ENCODE measurements around the gene RSL24D1.
A peak's percentile ranks its signal among the peaks of the same experiment; 100 is the strongest.

Gene RSL24D1

GRCh38 chr15:55196458-55197361, at the start of gene RSL24D1:
Gene RSL24D1, minus strand, starts transcription at chr15:55196941. Its CDS starts 51 bp downstream, at chr15:55196890.
- DNase-seq: peak; percentile 93

GRCh38 chr15:55245059-55245458, 48.3 kb upstream of the RSL24D1 start:
- DNase-seq: no peak

- DNase-seq: no peak
Measured at GRCh38 chr15:55241891-55242290, 45.1 kb upstream of the RSL24D1 start.

- DNase-seq: no peak
Measured at GRCh38 chr15:55241186-55241585, 44.4 kb upstream of the RSL24D1 start.

DNA sequence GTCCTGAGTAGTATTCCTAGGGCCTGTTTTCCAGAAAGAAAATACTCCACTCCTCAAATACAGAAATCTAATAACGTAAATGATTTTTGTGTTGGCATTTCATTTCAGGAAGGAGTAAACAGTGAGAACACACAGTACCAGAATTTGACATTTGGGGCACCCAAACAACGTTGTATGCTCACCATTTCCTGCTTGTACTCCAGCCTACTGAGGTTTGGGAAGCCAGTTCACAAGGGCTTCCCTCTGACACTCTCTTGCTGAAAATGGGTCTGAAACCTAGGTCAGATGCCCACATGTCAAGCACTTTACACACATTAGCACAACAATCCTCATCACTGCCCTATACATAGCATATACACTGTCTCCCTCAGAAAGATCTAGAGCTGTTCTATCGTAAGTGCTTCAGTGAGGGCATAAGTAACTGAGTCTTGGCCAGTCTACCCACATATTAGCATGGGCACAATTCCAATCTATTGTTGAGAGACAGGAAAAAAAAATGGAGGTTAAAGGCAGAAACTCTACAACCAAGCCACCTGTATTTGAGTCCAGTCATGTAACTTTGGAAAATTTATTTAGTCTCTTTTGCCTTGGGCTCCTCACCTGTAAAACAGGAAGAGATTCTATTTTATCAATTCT, 43.5 kb upstream of the RSL24D1 start:
- no peak for DNase-seq

GRCh38 chr15:55239440-55240124, 42.8 kb upstream of the RSL24D1 start:
- DNase-seq: no peak

- DNase-seq: no peak
Measured at GRCh38 chr15:55238877-55239276, 42.1 kb upstream of the RSL24D1 start.

DNA sequence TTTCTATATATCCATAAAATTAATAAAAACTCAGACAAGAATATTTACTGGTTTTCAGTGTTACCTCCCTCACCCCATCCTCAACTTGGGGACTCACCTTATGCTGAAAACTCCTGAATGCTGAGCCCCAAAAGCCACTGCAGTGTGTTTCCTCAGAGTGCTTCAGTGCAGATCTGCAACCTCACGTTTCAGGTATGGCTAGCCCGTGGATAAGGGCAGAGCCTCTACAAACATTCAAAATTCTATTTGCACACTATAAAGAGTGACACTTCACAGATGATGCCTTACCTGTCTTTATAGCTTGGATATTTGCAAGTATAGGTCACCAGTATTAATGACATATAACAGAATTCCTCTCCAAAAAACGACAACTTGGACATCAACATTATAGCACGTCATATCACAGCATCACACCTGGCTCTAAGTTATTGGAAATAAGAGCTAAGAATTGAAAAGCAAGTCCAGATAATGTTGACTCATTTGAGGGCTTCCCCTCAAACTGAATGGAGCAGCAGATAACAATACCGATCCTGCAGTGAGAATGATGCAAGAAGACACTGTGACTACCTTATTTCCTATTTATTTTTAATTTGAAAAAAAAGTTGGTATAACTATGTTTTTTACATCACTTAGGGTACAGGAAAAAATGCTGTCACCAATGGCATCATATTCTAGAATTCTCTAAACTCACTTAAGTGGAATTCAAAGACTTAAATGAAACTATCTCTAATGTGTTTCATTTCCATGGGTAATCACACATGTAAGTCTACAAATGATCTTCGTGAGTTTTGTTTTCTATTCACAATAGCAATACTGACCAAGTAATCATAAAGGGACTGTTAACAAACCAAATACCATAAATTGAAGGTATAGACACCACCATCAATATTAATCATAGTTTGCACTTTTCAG, 40.7 kb upstream of the RSL24D1 start:
- no peak for DNase-seq

GRCh38 chr15:55235546-55236036, 38.9 kb upstream of the RSL24D1 start:
- no peak for DNase-seq

GRCh38 chr15:55234800-55235104, 38.0 kb upstream of the RSL24D1 start:
- no peak for DNase-seq

GRCh38 chr15:55234104-55234799, 37.5 kb upstream of the RSL24D1 start:
- DNase-seq: no peak

DNA sequence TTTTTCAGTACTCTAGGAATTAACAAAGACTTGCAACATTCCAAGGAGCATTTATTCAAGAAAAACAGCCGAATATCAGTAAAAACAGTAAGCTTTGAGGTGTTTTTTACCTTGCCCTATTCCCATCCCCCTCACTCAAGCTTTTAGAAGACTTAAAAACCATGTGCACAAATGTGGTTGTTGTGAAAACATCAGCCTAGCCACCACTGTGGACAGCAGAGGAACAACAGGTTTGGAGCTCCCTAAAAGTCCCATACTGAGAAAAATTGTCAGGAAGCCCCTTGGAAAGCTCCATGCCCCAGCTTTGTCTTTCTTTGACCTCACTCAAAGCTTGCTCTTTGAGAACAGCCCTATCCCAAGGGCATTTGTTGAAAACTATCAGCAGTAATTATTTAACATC, 34.7 kb upstream of the RSL24D1 start:
- DNase-seq: no peak

DNA sequence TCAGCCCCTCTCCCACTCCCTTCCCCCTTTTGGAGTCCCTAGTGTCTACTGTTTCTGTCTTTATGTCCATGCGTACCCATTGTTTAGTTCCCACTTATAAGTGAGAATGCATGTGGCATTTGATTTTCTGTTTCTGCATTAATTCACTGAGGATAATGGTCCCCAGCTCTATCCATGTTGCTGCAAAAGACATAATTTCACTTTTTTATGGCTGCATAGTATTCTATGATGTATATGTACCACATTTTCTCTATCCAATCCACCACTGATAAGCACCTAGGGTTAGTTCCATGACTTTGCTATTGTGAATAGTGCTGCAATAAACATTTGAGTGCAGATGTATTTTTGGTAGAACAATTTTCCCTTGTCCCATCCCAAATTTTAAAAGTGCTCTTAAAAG, 34.2 kb upstream of the RSL24D1 start:
- DNase-seq: no peak

GRCh38 chr15:55230051-55230670, 33.4 kb upstream of the RSL24D1 start:
- DNase-seq: no peak

DNA sequence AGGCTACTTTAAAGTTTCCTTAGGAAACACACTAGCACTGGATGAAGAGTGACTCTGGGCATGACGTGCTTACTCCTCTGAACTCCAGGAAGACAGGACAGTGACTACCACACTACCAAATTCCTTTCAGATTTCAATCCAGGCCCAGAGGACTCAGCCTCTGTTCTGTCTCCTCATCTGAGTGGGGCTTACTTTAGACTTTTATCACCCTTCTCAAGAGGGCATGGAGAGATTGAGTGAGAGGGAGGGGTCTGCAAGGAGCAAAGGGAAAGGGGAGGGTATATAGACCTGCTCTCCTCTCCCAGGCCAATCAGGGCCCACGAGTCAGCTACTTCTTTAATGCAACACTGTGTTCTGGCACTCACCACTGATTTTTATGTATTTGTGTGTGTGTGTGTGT, 29.4 kb upstream of the RSL24D1 start:
- DNase-seq: no peak

DNA sequence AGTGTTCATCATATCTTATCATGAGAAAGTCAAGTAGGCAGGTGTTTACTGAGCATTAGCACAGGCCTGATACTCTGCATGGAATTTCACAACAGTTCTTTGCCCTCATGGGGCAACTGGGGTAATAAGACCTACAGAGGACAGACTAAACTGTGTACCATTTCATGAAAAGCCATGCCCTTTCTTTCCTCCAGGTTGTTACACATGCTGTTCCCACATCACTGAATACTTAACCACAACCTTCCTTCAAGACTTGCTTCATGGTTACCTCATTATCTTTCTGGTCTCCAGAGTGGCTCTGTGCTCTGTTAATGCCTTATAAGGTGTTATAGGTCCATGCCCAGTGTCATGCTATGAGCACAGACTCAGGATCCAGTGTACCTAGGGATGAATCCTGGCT, 28.2 kb upstream of the RSL24D1 start:
- no peak for DNase-seq

DNA sequence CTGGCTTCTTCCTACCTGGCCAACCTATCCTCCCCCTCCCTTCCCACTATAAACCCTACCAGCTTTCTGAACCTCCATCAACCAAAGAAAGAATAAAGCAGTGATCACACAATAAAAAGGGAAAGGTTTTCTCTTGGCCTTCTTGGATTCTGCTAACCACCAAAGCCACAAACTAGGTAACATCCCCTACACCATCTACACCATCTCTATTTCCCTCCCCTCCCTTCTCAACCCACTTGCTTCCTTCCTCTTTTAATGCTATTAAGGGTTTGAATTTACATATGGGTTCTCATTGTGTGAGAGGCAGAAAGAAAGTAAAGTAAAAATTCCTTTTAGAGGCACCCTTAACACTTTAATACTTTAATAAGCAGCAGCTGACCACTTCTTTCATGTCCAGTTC, 25.8 kb upstream of the RSL24D1 start:
- DNase-seq: no peak

- DNase-seq: no peak
Measured at GRCh38 chr15:55221090-55222011, 24.6 kb upstream of the RSL24D1 start.

- DNase-seq: no peak
Measured at GRCh38 chr15:55220606-55221005, 23.9 kb upstream of the RSL24D1 start.

DNA sequence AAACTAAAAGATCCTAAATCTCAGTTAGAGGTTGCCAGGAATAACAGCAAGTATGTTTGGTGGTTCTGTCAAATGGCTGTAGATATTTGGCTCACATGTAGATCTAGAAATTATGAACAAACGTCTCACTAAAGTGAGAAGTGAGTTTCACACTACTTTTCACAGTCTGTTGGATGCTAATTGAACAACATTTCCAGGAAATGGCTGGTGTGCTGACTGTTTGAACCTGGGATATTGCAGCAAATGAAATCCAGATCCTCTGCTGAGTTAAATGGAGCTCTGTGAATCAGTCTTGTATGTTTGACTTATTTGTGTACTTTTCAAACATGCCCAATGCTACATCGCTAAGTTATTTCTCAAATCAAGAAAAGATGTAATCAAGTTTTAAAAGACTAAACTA, 21.3 kb upstream of the RSL24D1 start:
- DNase-seq: no peak

Measured in stimulated activated CD4-positive, alpha-beta T cell treated with anti-CD3 and anti-CD28 coated beads, Interleukin-12 subunit alpha, Interleukin-12 subunit beta, amount 100 ng/mL, for 4 hours (primary cell).